ENCODE results near the gene MESD. TPM values are rescaled to one million over a fixed set of nuclear protein-coding genes. Genes with fewer than 3 reads are reported as not detected.

The MESD gene
- total and polyA plus RNA-seq, 2 of the 4 experiments (the other 2 are of a cell fraction), result 10.0 to 14.0 TPM

GRCh38 chr15:80924278-80924677, 65.3 kb downstream of the MESD start:
- no peak overlapping the region for H3K4me3 ChIP-seq (ENCODE audit: insufficient read depth, low read depth, low read length)
- no peak overlapping the region for H3K4ac ChIP-seq (ENCODE audit: low read depth, low read length)
- H3K36me3 ChIP-seq (ENCODE audit: control insufficient read depth, insufficient read depth, low read length), result peaks cover 91% of the 10 kb centered on the region
- no peak overlapping the region for H2AFZ ChIP-seq (replicated peaks; ENCODE audit: low read length, poor library complexity)
- no peak overlapping the region for H2BK20ac ChIP-seq (ENCODE audit: low read depth, low read length)
- ChIA-PET CTCF (no interaction called here), POLR2A (ENCODE audit: unreplicated experiment) (no interaction called here)
- no peak overlapping the region for H2AK5ac ChIP-seq (ENCODE audit: low read depth, low read length)
- peaks cover 0 to 5% of the 10 kb centered on the region in 2 experiments; a peak in 1 of 4 replicates for H3K79me1 ChIP-seq (ENCODE audit: low read depth in 1 of 2, low read length in 2 of 2)
- H2BK15ac ChIP-seq (ENCODE audit: low read depth, low read length), result no peak overlapping the region
- H3K56ac ChIP-seq (ENCODE audit: extremely low read depth, insufficient read depth, low read length), result no peak overlapping the region
- H3K4me1 ChIP-seq (ENCODE audit: control insufficient read depth, insufficient read depth, low read length), result peaks cover 5% of the 10 kb centered on the region; the same call in 1 of the 2 replicates
- H3K23ac ChIP-seq (ENCODE audit: low read depth, low read length), result no peak overlapping the region
- no peak overlapping the region for H4K91ac ChIP-seq (ENCODE audit: insufficient read depth, low read depth, low read length)
- H3K9ac ChIP-seq (ENCODE audit: low read depth, low read length), result no peak overlapping the region
- H2BK5ac ChIP-seq (ENCODE audit: low read depth, low read length, poor library complexity, severe bottlenecking), result no peak overlapping the region
- intact Hi-C loops (cut with micrococcal nuclease), result no loop called here
- H3K27ac ChIP-seq (ENCODE audit: insufficient read depth, low read length), result no peak overlapping the region
- no peaks in the 10 kb centered on the region for H3K27me3 ChIP-seq (ENCODE audit: control insufficient read depth, insufficient read depth, low read length)
- no peak overlapping the region for H4K5ac ChIP-seq (ENCODE audit: low read depth, low read length)
- 100% methylated on average over 1 of the region's 4 CpGs; no CpG with 5 or more reads in 1 of the 2 experiments for WGBS, 2 experiments (ENCODE audit: extremely low coverage in 2 of 2, insufficient read length in 1 of 2)
- no peak overlapping the region for H2BK120ac ChIP-seq (ENCODE audit: low read depth, low read length)
- in situ Hi-C loops (cut with MboI; ENCODE audit: low sequenced_read_pairs), result no loop called here
- H3K9me1 ChIP-seq (ENCODE audit: insufficient read depth, low read length), result peaks cover 19% of the 10 kb centered on the region
- dilution Hi-C loops (cut with HindIII; ENCODE audit: low sequenced_read_pairs, unreplicated experiment), result no loop called here
- no peak overlapping the region for H4K8ac ChIP-seq (ENCODE audit: low read depth in 2 of 2, low read length in 2 of 2)
- no peak overlapping the region for H3K4me2 ChIP-seq (ENCODE audit: low read depth, low read length)
- no peak overlapping the region for H2AK9ac ChIP-seq (replicated peaks; ENCODE audit: low read depth, low read length, poor library complexity)
- no TSS peak for BruUV-seq (replicated peaks)
- H3K14ac ChIP-seq (replicated peaks; ENCODE audit: low read depth, low read length), result no peak overlapping the region
- no peak overlapping the region for H3K18ac ChIP-seq (ENCODE audit: low read depth, low read length)
- no peak for TF ChIP-seq CHD1 (IDR thresholded peaks at IDR 0.05; ENCODE audit: low read depth, low read length)
- no peak for TF ChIP-seq RAD21 (IDR thresholded peaks at IDR 0.05; ENCODE audit: low read length)
- no peak for TF ChIP-seq RFX5 (IDR thresholded peaks at IDR 0.05; ENCODE audit: low read depth, low read length)
- TF ChIP-seq USF2 (IDR thresholded peaks at IDR 0.05; ENCODE audit: low read depth, low read length), result no peak
- TF ChIP-seq FOS (IDR thresholded peaks at IDR 0.05; ENCODE audit: low read depth, low read length), result no peak
- no peak for ATAC-seq (ENCODE audit: low read depth)
- H3K9me3 ChIP-seq (ENCODE audit: control insufficient read depth, insufficient read depth, low read length), result no peaks in the 10 kb centered on the region
- H4K20me1 ChIP-seq (ENCODE audit: insufficient read depth, low read length), result peaks cover 34% of the 10 kb centered on the region; the same call in 1 of the 2 replicates
- no peak for DNase-seq

Data from IMR-90 (cell line).